Adrenal gland (tissue), 12 donors: ENCODE measurements around the gene AGT. TPM values are rescaled to one million over a fixed set of nuclear protein-coding genes. Genes with fewer than 3 reads are reported as not detected.
A peak's percentile ranks its signal among the peaks of the same experiment; 100 is the strongest.

Source experiments
- DNase-seq, 7 donors: peaks; one replicate each; pipeline ENCODE4 v3.0.0-alpha.2; 2019 to 2020
- H3K27ac ChIP-seq, 5 donors: fragments of 200-600 bp; sonication (generic) in 4 of 5; 1 replicate in 3 of 5; 2 replicates in 2 of 5; pipeline versions ENCODE4 v1.5.1 to v1.8.0; 2016 to 2020; ENCODE audit warnings: mild to moderate bottlenecking in 1 of 5
- H3K27me3 ChIP-seq: fragments of 200-600 bp; 2 replicates; pipeline ENCODE4 v1.8.0; 2021
- H3K36me3 ChIP-seq, 2 donors: fragments of 200-600 bp; replicated peaks in 1 of 2; 1 replicate in 1 of 2; 2 replicates in 1 of 2; pipeline versions ENCODE4 v1.5.1 to v1.8.0; 2018 to 2022
- H3K4me1 ChIP-seq, 2 donors: fragments of 200-600 bp; replicated peaks in 1 of 2; 1 replicate in 1 of 2; 2 replicates in 1 of 2; pipeline versions ENCODE4 v1.5.1 to v1.8.0; 2018 to 2021
- H3K4me3 ChIP-seq, 4 donors: fragments of 200-600 bp; sonication (generic) in 3 of 4; one replicate each; pipeline ENCODE4 v1.5.1; 2016 to 2018
- H3K9me3 ChIP-seq, 3 donors: fragments of 200-600 bp; sonication (generic) in 1 of 3; replicated peaks in 1 of 3; 1 replicate in 2 of 3; 2 replicates in 1 of 3; pipeline versions ENCODE4 v1.5.1 to v1.8.0; 2016 to 2021
- POLR2A ChIP-seq, 2 donors: fragments of 450-650 bp; IDR thresholded peaks; one replicate each; pipeline ENCODE4 v1.6.1; 2017; ENCODE audit warnings: antibody characterized with exemption in 2 of 2, mild to moderate bottlenecking in 2 of 2, moderate library complexity in 1 of 2
- WGBS, 4 donors: extraction: QIAGEN DNeasy Blood & Tissue Kit in 2 of 4; methylation state at CpG; one replicate each; pipeline versions ENCODE4 v1.1.5 to v1.1.7; 2013 to 2017; 5-methylcytosine and 5-hydroxymethylcytosine counted together
- intact Hi-C, 2 donors: fragments of 100-400 bp; cut with DNase I; formaldehyde crosslinking; loops; one replicate each; pipeline versions ENCODE4 v1.14.1 to v1.15.0; 2022 to 2023
- polyA plus RNA-seq, 3 donors: library from polyadenylated mRNA; stranded (reverse); fragments of 200-250 nt in 2 of 3; fragments of 350-450 nt in 1 of 3; fragmentation: Illumina TruSeq in 1 of 3; extraction: RNeasy Lipid Tissue Mini Kit (QIAGEN cat#74804) in 1 of 3; gene quantifications; one replicate each; pipeline ENCODE4 v1.2.3, GENCODE V29; 2013 to 2014
- total RNA-seq, 9 donors: library from RNA; depleted of rRNA in 4 of 9; stranded (reverse); fragments of >200 nt in 4 of 9; fragments of 120-200 nt in 1 of 9; fragmentation: NEBNext Ultra II Directional in 1 of 9; extraction: Animal tissue kit (Norgen Biotek cat#: 25700) in 1 of 9; gene quantifications; one replicate each; pipeline versions ENCODE4 v1.1.0 to v1.2.4, GENCODE V29; 2013 to 2023
- TF ChIP-seq, protein P1 (sequence below), 6 experiments: fragments of 450-650 bp in 4 of 6; fragments of 200-600 bp in 2 of 6; sonication (generic) in 1 of 6; IDR thresholded peaks; 1 replicate in 5 of 6; 2 replicates in 1 of 6; pipeline versions ENCODE4 v1.5.1 to v1.8.0; 2016 to 2021; ENCODE audit warnings: antibody characterized with exemption in 6 of 6, mild to moderate bottlenecking in 2 of 6, moderate library complexity in 1 of 6
- donor health status: healthy with polysubstance abuse.
- donor health status: Bipolar disorder and iron deficiency.
- donor health status: DM: yes; HTN: yes; CAD: no.
- donor health status: DM: no; HTN: no; CAD: no.
- donor health status: DM: no; HTN: no; CAD: no.
- donor health status: DM: yes; HTN: yes; CAD: no.

AGT gene
- total and polyA plus RNA-seq, 12 donors, result 6.3 to 103 (median 18.7) TPM

DNA sequence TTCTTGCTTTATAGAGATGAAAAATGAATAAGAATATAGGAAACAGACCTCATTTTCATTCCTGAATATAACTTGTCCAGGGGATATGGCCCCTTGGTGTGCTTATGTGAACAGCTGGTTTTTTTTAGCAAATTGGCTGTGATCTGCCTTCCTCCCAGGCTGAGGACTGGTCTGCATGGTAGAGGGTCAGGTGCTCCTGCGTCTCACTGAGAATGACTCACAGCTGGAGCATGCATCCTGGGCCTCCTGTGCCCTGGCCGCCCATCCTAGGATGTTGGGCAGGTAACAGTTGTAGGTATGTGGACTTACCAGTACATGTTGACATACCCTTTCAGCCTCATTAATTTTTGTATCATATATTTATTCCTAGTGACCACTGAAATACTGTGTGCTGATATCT is 29.8 kb downstream of the AGT start:
- Histone ChIP-seq H3K27me3 (no peaks in the 10 kb centered on the region), H3K4me1 (peaks cover 16 to 28% of the 10 kb centered on the region in 2 donors), H3K4me3 (no peak overlapping the region), H3K27ac (no peak overlapping the region), H3K9me3 (no peaks in the 10 kb centered on the region), H3K36me3 (peaks cover 0 to 55% of the 10 kb centered on the region in 2 donors)
- no peak for DNase-seq
- 61 to 89% (median 75%) methylated on average over 2 of the region's 2 CpGs for WGBS, 4 donors
- intact Hi-C loops, result no loop called here
- TF ChIP-seq, protein P1, sequence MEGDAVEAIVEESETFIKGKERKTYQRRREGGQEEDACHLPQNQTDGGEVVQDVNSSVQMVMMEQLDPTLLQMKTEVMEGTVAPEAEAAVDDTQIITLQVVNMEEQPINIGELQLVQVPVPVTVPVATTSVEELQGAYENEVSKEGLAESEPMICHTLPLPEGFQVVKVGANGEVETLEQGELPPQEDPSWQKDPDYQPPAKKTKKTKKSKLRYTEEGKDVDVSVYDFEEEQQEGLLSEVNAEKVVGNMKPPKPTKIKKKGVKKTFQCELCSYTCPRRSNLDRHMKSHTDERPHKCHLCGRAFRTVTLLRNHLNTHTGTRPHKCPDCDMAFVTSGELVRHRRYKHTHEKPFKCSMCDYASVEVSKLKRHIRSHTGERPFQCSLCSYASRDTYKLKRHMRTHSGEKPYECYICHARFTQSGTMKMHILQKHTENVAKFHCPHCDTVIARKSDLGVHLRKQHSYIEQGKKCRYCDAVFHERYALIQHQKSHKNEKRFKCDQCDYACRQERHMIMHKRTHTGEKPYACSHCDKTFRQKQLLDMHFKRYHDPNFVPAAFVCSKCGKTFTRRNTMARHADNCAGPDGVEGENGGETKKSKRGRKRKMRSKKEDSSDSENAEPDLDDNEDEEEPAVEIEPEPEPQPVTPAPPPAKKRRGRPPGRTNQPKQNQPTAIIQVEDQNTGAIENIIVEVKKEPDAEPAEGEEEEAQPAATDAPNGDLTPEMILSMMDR (IDR thresholded peaks at IDR 0.05), result no peak
- no peak for TF ChIP-seq POLR2A (IDR thresholded peaks at IDR 0.05)

DNA sequence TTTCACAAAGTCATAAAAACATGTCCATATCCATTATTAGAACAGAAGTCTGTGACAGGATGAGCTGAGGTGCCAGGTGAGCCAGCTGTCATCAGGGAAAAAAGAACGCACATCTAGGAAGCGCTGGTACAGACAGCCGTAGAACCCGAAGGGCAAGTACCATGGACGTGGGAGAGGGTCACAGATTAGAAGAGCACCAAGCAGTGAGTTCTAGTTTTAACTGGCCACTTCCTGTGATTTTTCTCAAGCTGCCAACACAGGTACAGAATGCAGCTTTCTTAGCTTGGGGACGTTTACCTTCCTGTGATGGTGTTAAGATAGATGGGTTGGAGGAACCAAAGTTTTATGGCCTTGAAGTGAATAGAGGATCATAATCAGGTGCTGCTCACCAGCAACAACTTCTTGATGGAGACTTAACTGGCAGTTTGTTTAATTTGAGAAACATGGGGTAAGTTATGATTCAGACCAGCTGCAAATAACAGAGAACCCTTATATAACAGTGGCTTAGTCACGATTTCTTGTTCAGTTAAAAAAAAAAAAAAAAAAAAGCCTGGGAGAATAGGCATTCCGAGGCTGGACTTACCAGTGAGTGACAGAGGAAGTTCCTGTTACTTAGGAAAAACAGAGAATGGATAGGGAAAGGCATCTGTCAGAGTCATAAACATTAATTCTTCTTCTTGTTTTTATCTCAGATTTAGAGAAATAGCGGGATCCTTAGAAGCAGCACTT is 30.9 kb downstream of the AGT start:
- Histone ChIP-seq H3K36me3 (peaks cover 0 to 56% of the 10 kb centered on the region in 2 donors), H3K9me3 (no peaks in the 10 kb centered on the region), H3K27me3 (no peaks in the 10 kb centered on the region), H3K4me1 (peaks cover 16 to 28% of the 10 kb centered on the region in 2 donors), H3K4me3 (no peak overlapping the region), H3K27ac (peak overlapping the region in 3 of 5 donors; percentile 54 to 82 (median 68))
- TF ChIP-seq POLR2A (IDR thresholded peaks at IDR 0.05), result no peak
- TF ChIP-seq, protein P1 (IDR thresholded peaks at IDR 0.05), result no peak
- intact Hi-C loops, result no loop called here
- no peak for DNase-seq
- 69 to 74% (median 72%) methylated on average over 9 of the region's 9 CpGs for WGBS, 4 donors

DNA sequence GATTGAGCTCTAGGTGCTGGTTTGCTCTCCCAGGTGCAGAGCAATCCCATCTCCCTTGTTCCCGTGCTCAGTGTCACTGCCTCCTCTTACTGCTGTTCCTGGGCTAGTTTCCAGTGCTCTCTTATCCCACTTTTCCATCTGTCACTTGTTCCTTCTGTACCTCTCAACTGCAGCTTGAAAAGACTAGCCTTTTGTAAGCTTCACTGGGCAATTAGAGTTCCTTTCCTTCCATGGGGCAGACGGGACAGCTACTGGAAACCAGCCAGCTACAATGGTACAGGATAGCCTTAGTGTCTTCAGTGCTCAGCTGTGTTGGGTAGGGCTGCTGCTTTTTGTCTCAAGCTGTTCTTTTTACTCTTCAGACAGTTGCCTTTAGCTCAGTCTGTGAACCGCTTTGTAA is 31.6 kb downstream of the AGT start:
- WGBS, 4 donors, result 35 to 53% (median 43%) methylated on average over 3 of the region's 3 CpGs
- Histone ChIP-seq H3K27ac (peak overlapping the region; percentile 7 to 68 (median 24)), H3K9me3 (no peaks in the 10 kb centered on the region), H3K4me3 (no peak overlapping the region), H3K36me3 (peaks cover 0 to 54% of the 10 kb centered on the region in 2 donors), H3K4me1 (peaks cover 16 to 28% of the 10 kb centered on the region in 2 donors), H3K27me3 (no peaks in the 10 kb centered on the region)
- DNase-seq, result peak in 5 of 7 donors; percentile 26 to 77 (median 41)
- TF ChIP-seq, protein P1 (IDR thresholded peaks at IDR 0.05), result no peak
- no peak for TF ChIP-seq POLR2A (IDR thresholded peaks at IDR 0.05)
- intact Hi-C loops, result no loop called here

DNA sequence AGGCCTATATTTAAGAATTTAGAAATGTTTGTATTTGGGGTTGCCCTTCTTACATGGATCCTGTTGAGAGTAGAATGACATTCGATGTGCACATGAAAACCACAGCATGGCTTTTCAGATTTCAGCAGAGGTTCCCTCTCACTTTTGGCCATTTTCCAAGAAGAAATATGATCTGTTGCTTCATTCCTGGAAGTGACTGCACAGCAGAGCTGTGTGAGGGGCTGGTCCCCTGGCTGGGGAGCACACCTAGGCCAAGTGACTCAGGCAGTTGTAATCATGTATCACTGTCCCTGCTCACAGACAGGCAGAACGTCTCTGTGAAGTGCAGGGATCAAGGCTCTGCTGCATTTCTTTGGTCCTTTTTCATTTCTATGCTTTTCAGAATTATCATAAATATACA is 32.3 kb downstream of the AGT start:
- H3K36me3 ChIP-seq, result peaks cover 0 to 47% of the 10 kb centered on the region in 2 donors
- no peaks in the 10 kb centered on the region for H3K27me3 ChIP-seq
- peaks cover 16 to 28% of the 10 kb centered on the region in 2 donors for H3K4me1 ChIP-seq
- H3K27ac ChIP-seq, result peak overlapping the region in 4 of 5 donors; percentile 7 to 68 (median 39)
- WGBS, 4 donors, result 15 to 32% (median 17%) methylated on average over 2 of the region's 2 CpGs
- peaks cover 0 to 3% (median 0%) of the 10 kb centered on the region in 3 donors for H3K9me3 ChIP-seq
- TF ChIP-seq, protein P1 (IDR thresholded peaks at IDR 0.05), result no peak
- TF ChIP-seq POLR2A (IDR thresholded peaks at IDR 0.05), result peak in 1 of 2 donors; percentile 44
- peak; percentile 42 to 87 (median 82) for DNase-seq
- no peak overlapping the region for H3K4me3 ChIP-seq
- intact Hi-C loops, result no loop called here
